ENCODE data around the gene FRMD8. TPM values are rescaled to one million over a fixed set of nuclear protein-coding genes. Genes with fewer than 3 reads are reported as not detected.
A peak's percentile ranks its signal among the peaks of the same experiment; 100 is the strongest.

The FRMD8 gene
- total RNA-seq, 1 experiment from 2014 or later: 18.9 TPM

DNA sequence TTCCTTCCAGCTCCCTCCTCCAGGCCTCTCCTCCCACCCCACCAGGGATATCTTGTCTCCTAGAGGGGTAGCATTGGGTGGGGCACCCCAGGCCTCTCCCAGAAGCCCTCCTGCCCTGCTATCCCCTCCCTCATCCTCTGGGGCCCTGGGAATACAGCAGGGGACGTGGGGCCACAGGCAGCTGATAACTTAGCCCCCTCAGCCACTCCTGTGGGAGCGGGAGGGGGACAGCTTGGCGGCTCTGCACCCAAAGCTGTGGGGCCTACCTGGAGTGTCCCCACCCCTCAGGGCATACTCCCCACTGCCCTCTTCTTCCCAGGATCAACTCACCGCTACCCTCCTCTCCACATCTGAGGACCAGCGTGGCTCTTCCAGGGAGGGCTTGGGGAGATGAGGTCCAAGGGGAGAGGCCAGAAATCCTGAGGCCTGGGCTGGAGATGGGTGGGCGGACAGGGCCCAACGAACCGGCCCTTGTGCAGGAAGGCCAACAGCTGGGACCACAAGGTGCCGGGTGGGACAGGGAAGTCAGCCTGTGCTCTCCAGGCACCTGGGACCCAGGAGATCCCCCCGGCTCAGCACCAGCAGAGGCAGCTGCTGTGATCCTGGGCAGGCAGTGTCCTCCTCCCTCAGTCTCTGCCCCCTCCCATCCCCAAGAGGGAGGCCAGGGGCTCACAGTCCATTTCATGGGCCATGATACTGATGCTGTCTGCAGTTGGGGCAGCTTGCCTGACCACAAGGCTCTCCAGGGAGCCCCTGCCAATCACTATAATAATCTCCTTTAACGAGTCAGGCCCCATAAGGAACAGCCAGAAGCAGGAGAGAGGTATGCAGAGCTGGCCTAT, 59.4 kb downstream of the FRMD8 start:
- CTCF ChIA-PET: interaction anchor here (0.7 to 2.5 kb wide), 4 partner anchors 32 to 442 kb away, joined by 3 to 11 read pairs (median 3); partner anchors contain the start of gene FIBP
- intact Hi-C loops (cut with micrococcal nuclease): no loop called here
- Mint-ChIP-seq H3K9me3 (ENCODE audit: unreplicated experiment) (no peaks in the 10 kb centered on the region), H3K27me3 (ENCODE audit: insufficient read depth, unreplicated experiment) (no peaks in the 10 kb centered on the region), H3K4me3 (ENCODE audit: unreplicated experiment) (no peak overlapping the region), H3K27ac (ENCODE audit: low read depth, unreplicated experiment) (peak overlapping the region; percentile 93), H3K4me1 (ENCODE audit: insufficient read depth, unreplicated experiment) (peaks cover 37% of the 10 kb centered on the region), H3K36me3 (ENCODE audit: insufficient read depth, unreplicated experiment) (peaks cover 100% of the 10 kb centered on the region)
- BruUV-seq (replicated peaks): no TSS peak
- TF ChIP-seq, protein P1, sequence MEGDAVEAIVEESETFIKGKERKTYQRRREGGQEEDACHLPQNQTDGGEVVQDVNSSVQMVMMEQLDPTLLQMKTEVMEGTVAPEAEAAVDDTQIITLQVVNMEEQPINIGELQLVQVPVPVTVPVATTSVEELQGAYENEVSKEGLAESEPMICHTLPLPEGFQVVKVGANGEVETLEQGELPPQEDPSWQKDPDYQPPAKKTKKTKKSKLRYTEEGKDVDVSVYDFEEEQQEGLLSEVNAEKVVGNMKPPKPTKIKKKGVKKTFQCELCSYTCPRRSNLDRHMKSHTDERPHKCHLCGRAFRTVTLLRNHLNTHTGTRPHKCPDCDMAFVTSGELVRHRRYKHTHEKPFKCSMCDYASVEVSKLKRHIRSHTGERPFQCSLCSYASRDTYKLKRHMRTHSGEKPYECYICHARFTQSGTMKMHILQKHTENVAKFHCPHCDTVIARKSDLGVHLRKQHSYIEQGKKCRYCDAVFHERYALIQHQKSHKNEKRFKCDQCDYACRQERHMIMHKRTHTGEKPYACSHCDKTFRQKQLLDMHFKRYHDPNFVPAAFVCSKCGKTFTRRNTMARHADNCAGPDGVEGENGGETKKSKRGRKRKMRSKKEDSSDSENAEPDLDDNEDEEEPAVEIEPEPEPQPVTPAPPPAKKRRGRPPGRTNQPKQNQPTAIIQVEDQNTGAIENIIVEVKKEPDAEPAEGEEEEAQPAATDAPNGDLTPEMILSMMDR (IDR thresholded peaks at IDR 0.05; ENCODE audit: unreplicated experiment): no peak
- peak; percentile 49 for DNase-seq (ENCODE audit: unreplicated experiment)
- POLR2A ChIA-PET: interaction anchor here (1.0 to 11.6 kb wide), 11 partner anchors 10 to 63 kb away, joined by 3 to 391 read pairs (median 57); partner anchors contain the start of genes MALAT1 and NEAT1

DNA sequence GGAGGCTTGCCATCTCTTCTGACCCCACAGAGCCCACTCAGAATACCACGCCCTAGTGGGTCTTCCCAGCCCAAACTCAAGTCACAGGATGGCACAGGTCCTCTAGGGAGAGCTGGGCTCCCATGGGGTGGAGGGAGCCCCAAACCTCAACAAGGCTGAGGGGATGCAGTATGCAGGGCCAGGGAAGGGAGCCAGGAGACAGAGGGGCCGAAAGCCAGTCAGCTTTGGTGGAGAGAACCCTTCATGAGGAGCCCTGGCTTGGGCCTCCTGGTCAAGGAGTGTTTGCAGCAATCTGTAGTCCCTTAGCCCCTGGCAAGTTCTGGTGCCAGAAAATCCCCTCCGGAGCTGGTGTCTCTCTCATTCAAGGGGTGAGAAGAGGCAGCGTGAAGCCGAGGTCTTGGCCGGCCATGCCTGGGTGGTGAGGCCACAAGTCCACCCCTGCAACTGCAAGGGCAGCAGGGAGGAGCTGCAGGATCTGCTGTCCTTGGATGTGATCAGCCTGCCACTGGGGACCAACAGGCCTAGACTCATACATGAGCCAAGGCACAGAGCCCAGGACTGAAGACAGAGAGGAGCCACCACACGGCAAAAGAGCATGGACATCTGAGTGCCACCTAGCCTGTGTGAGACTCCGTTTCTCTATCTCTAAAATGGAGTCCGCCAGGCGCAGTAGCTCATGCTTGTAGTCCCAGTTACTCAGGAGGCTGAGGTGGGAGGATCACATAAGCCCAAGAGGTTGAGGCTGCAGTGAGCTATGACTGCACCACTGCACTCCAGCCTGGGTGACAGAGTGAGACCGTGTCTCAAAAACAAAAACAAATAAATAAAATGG, 60.2 kb downstream of the FRMD8 start:
- peak; percentile 55 for DNase-seq (ENCODE audit: unreplicated experiment)
- Mint-ChIP-seq H3K4me3 (ENCODE audit: unreplicated experiment) (no peak overlapping the region), H3K27me3 (ENCODE audit: insufficient read depth, unreplicated experiment) (no peaks in the 10 kb centered on the region), H3K4me1 (ENCODE audit: insufficient read depth, unreplicated experiment) (peaks cover 33% of the 10 kb centered on the region), H3K36me3 (ENCODE audit: insufficient read depth, unreplicated experiment) (peaks cover 95% of the 10 kb centered on the region), H3K27ac (ENCODE audit: low read depth, unreplicated experiment) (peak overlapping the region; percentile 93), H3K9me3 (ENCODE audit: unreplicated experiment) (no peaks in the 10 kb centered on the region)
- CTCF ChIA-PET: interaction anchor here (0.7 to 2.5 kb wide), 6 partner anchors 32 to 441 kb away, joined by 3 to 11 read pairs (median 3); partner anchors contain the start of gene FIBP
- intact Hi-C loops (cut with micrococcal nuclease): no loop called here
- POLR2A ChIA-PET: interaction anchor here (1.0 to 11.6 kb wide), 15 partner anchors 11 to 124 kb away, joined by 3 to 391 read pairs (median 12); partner anchors contain the start of genes MALAT1, NEAT1 and ZNRD2
- no TSS peak for BruUV-seq (replicated peaks)
- TF ChIP-seq, protein P1 (IDR thresholded peaks at IDR 0.05; ENCODE audit: unreplicated experiment): no peak

DNA sequence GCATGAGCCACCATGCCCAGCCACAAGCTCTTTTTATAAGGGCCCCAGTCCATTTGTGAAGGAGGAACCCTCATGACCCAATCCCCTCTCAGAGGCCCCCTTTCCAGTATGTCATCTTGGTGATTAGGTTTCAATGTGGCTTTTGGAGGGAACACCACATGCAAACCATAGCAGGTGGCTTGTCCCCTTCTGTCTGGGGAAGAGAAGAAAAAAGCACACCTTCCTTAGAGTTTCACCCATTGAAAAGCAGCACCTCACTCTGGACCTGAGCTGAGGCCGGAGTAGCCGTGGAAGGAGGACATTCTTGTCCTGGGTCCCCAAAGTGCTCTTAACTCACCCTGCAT, 61.6 kb downstream of the FRMD8 start:
- H3K4me3 Mint-ChIP-seq (ENCODE audit: unreplicated experiment): no peak overlapping the region
- H3K4me1 Mint-ChIP-seq (ENCODE audit: insufficient read depth, unreplicated experiment): peaks cover 26% of the 10 kb centered on the region
- H3K27ac Mint-ChIP-seq (ENCODE audit: low read depth, unreplicated experiment): peak overlapping the region; percentile 93

More for the DNA sequence above, 61.6 kb downstream of the FRMD8 start:
- peaks cover 93% of the 10 kb centered on the region for H3K36me3 Mint-ChIP-seq (ENCODE audit: insufficient read depth, unreplicated experiment)
- TF ChIP-seq, protein P1 (IDR thresholded peaks at IDR 0.05; ENCODE audit: unreplicated experiment): no peak
- H3K27me3 Mint-ChIP-seq (ENCODE audit: insufficient read depth, unreplicated experiment): no peaks in the 10 kb centered on the region
- BruUV-seq (replicated peaks): no TSS peak
- peak; percentile 50 for DNase-seq (ENCODE audit: unreplicated experiment)
- CTCF ChIA-PET: interaction anchor here (1.0 to 2.5 kb wide), 3 partner anchors 31 to 62 kb away, joined by 3 to 11 read pairs (median 4); no protein-coding TSS in a partner anchor
- no peaks in the 10 kb centered on the region for H3K9me3 Mint-ChIP-seq (ENCODE audit: unreplicated experiment)
- POLR2A ChIA-PET: interaction anchor here (0.8 to 11.6 kb wide), 15 partner anchors 9 to 122 kb away, joined by 3 to 391 read pairs (median 12); partner anchors contain the start of genes MALAT1, NEAT1, SLC25A45 and ZNRD2
- intact Hi-C loops (cut with micrococcal nuclease): no loop called here

Data from MCF 10A (cell line).